DOHH2 (cell line): ENCODE results near the gene SIGLEC11.

Experiments used
- EZH2phosphoT487 ChIP-seq: fragments of 200-600 bp; sonication (generic); IDR thresholded peaks from 2 replicates; pipeline ENCODE4 v1.6.1; 2017; ENCODE audit warnings: borderline replicate concordance, mild to moderate bottlenecking, antibody characterized with exemption, low read length, moderate library complexity, mixed read lengths
- TF ChIP-seq, protein P1 (sequence below): fragments of 200-600 bp; sonication (generic); IDR thresholded peaks from one replicate; pipeline ENCODE4 v1.5.1; 2014; ENCODE audit warnings: antibody characterized with exemption, mild to moderate bottlenecking, low read depth, low read length; ENCODE audit not compliant: poor library complexity, severe bottlenecking

GRCh38 chr19:49981603-49982593 lies 20.9 kb upstream of the SIGLEC11 start:
- TF ChIP-seq, protein P1, sequence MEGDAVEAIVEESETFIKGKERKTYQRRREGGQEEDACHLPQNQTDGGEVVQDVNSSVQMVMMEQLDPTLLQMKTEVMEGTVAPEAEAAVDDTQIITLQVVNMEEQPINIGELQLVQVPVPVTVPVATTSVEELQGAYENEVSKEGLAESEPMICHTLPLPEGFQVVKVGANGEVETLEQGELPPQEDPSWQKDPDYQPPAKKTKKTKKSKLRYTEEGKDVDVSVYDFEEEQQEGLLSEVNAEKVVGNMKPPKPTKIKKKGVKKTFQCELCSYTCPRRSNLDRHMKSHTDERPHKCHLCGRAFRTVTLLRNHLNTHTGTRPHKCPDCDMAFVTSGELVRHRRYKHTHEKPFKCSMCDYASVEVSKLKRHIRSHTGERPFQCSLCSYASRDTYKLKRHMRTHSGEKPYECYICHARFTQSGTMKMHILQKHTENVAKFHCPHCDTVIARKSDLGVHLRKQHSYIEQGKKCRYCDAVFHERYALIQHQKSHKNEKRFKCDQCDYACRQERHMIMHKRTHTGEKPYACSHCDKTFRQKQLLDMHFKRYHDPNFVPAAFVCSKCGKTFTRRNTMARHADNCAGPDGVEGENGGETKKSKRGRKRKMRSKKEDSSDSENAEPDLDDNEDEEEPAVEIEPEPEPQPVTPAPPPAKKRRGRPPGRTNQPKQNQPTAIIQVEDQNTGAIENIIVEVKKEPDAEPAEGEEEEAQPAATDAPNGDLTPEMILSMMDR, result no peak
- no peak for TF ChIP-seq EZH2phosphoT487
